Stimulated activated CD4-positive, alpha-beta T cell treated with anti-CD3 and anti-CD28 coated beads, Interleukin-2, amount 100 ng/mL, for 4 hours (primary cell): Measurements from ENCODE around the gene GSS.

Experiments used
- DNase-seq: peaks from one replicate; pipeline ENCODE4 v3.0.0-alpha.2; 2020; ENCODE audit warnings: low read depth

GSS gene

GRCh38 chr20:34978092-34978744, 22.6 kb upstream of the GSS start:
- no peak for DNase-seq

GRCh38 chr20:34977365-34978091, 21.9 kb upstream of the GSS start:
- DNase-seq = no peak

GRCh38 chr20:34976286-34976685, 20.7 kb upstream of the GSS start:
- DNase-seq = no peak

- no peak for DNase-seq
Observed at GRCh38 chr20:34974246-34974645, 18.6 kb upstream of the GSS start.

GRCh38 chr20:34971561-34972235, 16.1 kb upstream of the GSS start:
- DNase-seq = no peak

- no peak for DNase-seq
Observed at GRCh38 chr20:34970846-34971560, 15.4 kb upstream of the GSS start.

- DNase-seq = no peak
Observed at GRCh38 chr20:34970193-34970840, 14.7 kb upstream of the GSS start.

GRCh38 chr20:34968042-34968775, 12.6 kb upstream of the GSS start:
- no peak for DNase-seq

- no peak for DNase-seq
Observed at GRCh38 chr20:34967421-34967820, 11.8 kb upstream of the GSS start.

GRCh38 chr20:34965051-34965450, 9.4 kb upstream of the GSS start:
- DNase-seq = no peak

GRCh38 chr20:34964486-34964885, 8.9 kb upstream of the GSS start:
- no peak for DNase-seq

- no peak for DNase-seq
Observed at GRCh38 chr20:34956751-34957472, 1.3 kb upstream of the GSS start.

- DNase-seq = no peak
Observed at GRCh38 chr20:34956041-34956458, 444 bp upstream of the GSS start.

- no peak for DNase-seq
Observed at GRCh38 chr20:34954904-34955230, 739 bp downstream of the GSS start.

GRCh38 chr20:34953960-34954359, 1.6 kb downstream of the GSS start:
- DNase-seq = no peak

GRCh38 chr20:34952671-34953070, 2.9 kb downstream of the GSS start:
- no peak for DNase-seq

- DNase-seq = no peak
Observed at GRCh38 chr20:34951652-34952051, 4.0 kb downstream of the GSS start.

- DNase-seq = no peak
Observed at GRCh38 chr20:34951252-34951651, 4.4 kb downstream of the GSS start.

- DNase-seq = no peak
Observed at GRCh38 chr20:34949120-34949519, 6.5 kb downstream of the GSS start.

GRCh38 chr20:34948030-34948429, 7.6 kb downstream of the GSS start:
- DNase-seq = no peak

- DNase-seq = no peak
Observed at GRCh38 chr20:34947336-34947735, 8.3 kb downstream of the GSS start.
